NCI-H1694 (cell line): Measurements from ENCODE around the gene ZSCAN22.
"Not testable (repeated sequence)": the region's sequence is repeated elsewhere in the genome, so short reads cannot be mapped to it uniquely, and the experiment has no call there.

Experiments
- DNase-seq: peaks from one replicate; lab custom pipeline; 2025; lab: John Stamatoyannopoulos, UW

ZSCAN22 gene

GRCh38 chr19:58326914-58327726 is at the start of gene ZSCAN22:
ZSCAN22 (plus strand) TSS chr19:58326994; CDS start chr19:58334803, 7,809 bp downstream.
- peak; percentile 85 for DNase-seq

GRCh38 chr19:58277197-58277596 is 49.6 kb upstream of the ZSCAN22 start:
- no peak for DNase-seq

DNA sequence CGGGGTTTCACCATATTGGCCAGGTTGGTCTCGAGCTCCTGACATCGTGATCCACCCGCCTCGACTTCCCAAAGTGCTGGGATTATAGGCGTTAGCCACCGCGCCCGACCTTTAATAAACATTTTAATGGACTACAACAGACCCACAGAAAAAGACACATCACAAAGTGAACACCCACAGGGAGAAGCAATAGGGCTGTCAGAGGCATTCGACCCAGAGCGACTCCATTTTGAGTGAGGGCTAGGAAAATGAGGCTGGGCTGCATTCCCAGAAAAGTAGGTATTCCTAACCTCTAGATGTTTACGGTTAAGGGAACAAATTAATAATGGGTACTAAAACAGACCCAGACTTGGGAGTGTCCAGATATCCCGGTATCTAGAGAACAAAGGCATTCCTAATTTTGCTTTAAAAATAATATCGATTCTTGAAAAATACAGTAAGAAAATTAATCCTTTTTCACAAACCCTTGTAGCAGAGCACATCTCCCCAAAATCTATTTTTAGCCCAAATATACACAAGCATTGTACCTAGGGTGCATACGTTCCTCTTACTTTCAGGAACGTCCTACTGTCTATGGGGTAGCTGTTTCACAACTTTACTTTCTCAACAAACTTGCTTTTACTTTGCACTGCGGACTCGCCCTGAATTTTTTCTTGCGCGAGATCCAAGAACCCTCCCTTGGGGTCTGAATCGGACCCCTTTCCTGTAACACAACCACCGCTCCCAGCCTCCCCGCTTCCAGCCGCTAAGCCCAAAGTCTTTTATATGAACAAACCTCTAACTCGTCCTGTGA is 48.9 kb upstream of the ZSCAN22 start:
- no peak for DNase-seq

DNA sequence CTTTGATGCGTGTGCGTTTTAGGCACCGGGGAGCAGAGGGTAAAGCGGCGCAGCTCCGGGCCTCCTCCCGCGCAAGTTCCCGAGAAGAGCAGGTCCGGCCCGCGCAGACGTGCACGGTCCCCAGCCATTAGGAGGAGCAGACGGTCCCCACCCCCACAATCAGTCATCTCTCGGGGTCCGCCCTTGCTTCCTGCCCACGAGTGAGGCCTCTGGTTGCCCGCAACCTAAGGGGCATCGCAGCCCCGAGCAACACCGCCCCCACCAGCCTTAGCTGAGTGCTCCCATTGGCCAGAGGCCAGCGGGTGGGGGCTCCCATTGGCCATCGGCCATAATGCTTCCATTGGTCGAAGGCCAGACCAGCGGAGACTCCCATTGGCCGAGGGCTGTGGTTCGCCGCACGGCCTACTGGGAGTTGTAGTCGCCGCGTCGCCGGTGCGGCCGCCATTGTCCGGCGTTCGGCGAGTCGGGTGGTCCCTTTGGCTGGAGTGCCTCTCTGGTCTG is 48.2 kb upstream of the ZSCAN22 start, which contains the start of gene ZNF8:
Gene ZNF8 (plus strand): TSS at position 415 of the 501 bp plus-strand sequence. CDS start 127 bp downstream, outside the sequence.
- peak; percentile 98 for DNase-seq

GRCh38 chr19:58279042-58279924 is 47.5 kb upstream of the ZSCAN22 start:
- no peak for DNase-seq

GRCh38 chr19:58279925-58280316 is 46.9 kb upstream of the ZSCAN22 start:
- DNase-seq = no peak

- no peak for DNase-seq
Observed at GRCh38 chr19:58284199-58284598, 42.6 kb upstream of the ZSCAN22 start.

DNA sequence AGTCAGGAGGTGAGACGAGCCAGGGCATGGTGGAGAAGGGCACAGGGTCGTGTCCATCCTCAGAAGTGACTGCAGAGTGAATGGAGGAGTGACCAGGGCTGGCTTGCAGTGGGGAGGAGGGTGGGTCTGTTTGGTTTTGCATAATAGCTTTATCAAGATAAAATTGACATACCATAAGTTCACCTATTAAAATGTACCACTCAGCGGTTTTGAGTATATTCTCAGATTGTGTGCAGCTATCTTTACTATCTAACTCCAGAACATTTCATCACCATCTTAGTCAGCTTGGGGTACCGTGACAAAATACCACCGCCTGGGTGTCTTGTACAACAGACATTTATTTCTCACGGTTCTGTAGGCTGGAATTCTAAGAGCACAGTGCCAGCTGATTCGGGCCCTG is 34.9 kb upstream of the ZSCAN22 start:
- no peak for DNase-seq

- no peak for DNase-seq
Observed at GRCh38 chr19:58294743-58295374, 31.9 kb upstream of the ZSCAN22 start.

GRCh38 chr19:58296104-58296503 is 30.7 kb upstream of the ZSCAN22 start:
- DNase-seq = no peak

- no peak for DNase-seq
Observed at GRCh38 chr19:58300620-58301019, 26.2 kb upstream of the ZSCAN22 start.

DNA sequence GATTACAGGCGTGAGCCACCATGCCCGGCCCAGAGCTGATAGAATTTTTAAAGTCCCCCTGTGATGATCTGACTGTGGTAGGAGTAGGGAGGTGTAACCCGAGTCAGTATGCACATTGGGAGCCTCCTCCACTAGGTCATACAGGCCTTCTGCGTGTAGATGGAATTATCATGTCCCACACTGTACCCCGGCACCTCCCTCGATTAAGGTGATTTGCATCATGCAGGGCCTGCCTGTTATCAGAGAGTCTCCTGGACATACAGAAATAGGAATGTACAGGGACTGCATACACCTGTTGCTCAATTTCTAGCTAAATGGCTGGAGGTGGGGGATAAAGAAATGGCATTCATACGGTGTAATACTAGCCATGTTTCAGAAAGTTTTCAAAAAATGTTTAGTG is 22.5 kb upstream of the ZSCAN22 start:
- DNase-seq = no peak

DNA sequence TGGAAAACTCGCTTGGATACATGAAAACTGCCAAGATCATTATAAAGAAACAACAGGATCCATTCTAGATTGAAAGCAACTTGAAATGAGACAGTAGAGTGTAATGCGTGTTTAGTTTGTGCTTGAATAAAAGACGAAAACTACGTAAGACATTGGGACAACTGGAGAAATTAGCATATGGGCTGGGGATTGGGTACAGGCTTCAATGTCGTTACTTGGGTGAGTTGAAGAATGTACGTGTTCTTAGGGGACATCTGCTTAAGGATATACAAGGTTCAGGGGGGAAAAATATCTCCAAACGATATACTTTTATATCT is 22.1 kb upstream of the ZSCAN22 start:
- DNase-seq = no peak

- DNase-seq = peak; percentile 92
Observed at GRCh38 chr19:58305065-58305931, 21.5 kb upstream of the ZSCAN22 start, which contains the start of gene ERVK3-1. ERVK3-1 (plus strand) TSS chr19:58305377; CDS start chr19:58312169, 6,792 bp downstream.

- DNase-seq = no peak
Observed at GRCh38 chr19:58305932-58306323, 20.9 kb upstream of the ZSCAN22 start.

- no peak for DNase-seq
Observed at GRCh38 chr19:58307736-58308135, 19.1 kb upstream of the ZSCAN22 start.

GRCh38 chr19:58310685-58311084 is 16.1 kb upstream of the ZSCAN22 start:
- DNase-seq = not testable (repeated sequence)

DNA sequence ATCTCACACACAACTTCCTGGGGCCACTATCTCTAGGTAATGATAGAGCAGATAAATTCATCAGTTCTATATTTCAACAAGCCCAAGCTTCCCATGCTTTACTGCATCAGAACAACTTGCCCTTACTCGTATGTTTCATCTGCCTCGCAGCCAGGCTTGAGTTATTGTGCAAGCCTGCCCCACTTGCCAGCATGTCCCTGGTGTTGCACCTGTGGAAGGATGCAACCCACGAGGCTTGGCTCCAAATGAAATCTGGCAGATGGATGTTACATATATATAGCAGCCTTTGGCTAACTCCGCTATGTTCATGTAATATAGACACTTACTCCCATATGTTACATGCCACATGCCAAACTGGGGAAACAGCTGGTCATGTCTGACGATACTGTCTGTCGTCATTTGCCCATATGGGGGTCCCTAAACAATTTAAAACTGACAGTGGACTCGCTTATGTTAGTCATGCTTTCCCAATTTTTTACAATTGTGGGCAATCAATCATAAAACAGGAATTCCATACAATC is 15.4 kb upstream of the ZSCAN22 start:
- DNase-seq = peak; percentile 69

DNA sequence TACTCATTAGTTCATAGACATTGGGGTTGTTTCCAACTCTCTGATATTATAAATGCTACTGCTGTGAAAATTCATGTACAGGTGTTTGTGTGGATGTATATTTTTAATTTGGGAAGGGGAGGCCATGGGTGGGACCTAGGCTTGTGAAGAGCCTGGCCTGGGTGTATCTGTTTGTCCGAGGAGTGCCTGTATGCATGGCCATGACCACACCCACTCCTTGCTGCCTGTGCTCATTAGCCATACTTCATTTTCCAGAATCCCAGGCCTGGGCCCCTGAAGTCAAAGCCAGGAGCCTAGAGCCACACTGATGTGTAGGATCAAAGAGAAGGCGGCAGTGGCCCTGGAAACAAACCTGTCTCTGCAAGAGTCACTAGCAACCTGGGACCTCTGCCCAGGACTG is 11.2 kb upstream of the ZSCAN22 start:
- DNase-seq = no peak

DNA sequence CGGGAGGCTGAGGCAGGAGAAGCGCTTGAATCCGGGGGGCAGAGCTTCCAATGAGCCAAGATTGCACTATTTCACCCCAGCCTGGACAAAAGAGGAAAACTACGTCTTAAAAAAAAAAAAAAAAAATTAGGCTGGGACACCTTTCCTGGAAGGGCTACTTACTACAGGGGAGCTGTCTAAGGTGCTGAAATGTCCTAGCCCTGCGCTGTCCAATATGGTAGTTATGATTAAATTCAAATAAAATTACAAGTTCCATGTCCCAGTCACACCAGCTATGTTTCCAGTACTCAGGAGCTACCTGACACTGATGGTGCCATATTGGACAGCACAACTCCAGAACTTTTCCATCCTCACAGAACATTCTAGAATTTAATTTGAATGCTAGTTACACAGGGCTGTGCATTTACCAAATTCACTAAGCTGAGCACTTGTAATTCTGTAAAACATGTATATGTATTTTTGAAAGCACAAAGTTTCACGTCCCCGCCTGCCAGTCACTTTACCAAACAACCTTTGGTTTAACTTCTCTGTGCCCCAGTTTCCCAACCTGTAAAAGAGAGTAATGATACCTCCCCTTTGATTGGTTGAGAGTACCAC is 9.2 kb upstream of the ZSCAN22 start:
- DNase-seq = no peak
